HG03520 (cell line): ENCODE results near the gene RBM20.
"Not testable (repeated sequence)": the region's sequence is repeated elsewhere in the genome, so short reads cannot be mapped to it uniquely, and the experiment has no call there.

Experiments used
- ATAC-seq: cut with Tn5 transposase; IDR thresholded peaks from one replicate; pipeline ENCODE4 v1.9.1; 2021; ENCODE audit warnings: mild to moderate bottlenecking, moderate library complexity; ENCODE audit not compliant: unreplicated experiment

RBM20 gene

GRCh38 chr10:110758898-110759297 lies 114.8 kb downstream of the RBM20 start:
- no peak for ATAC-seq

- no peak for ATAC-seq
Observed at GRCh38 chr10:110759523-110759922, 115.4 kb downstream of the RBM20 start.

- ATAC-seq, result no peak
Observed at GRCh38 chr10:110762109-110762848, 118.1 kb downstream of the RBM20 start.

- no peak for ATAC-seq
Observed at GRCh38 chr10:110762849-110763211, 118.7 kb downstream of the RBM20 start.

- ATAC-seq, result no peak
Observed at GRCh38 chr10:110764378-110764777, 120.2 kb downstream of the RBM20 start.

- no peak for ATAC-seq
Observed at GRCh38 chr10:110764793-110765512, 120.8 kb downstream of the RBM20 start.

GRCh38 chr10:110765513-110766319 lies 121.6 kb downstream of the RBM20 start:
- no peak for ATAC-seq

GRCh38 chr10:110767601-110768000 lies 123.5 kb downstream of the RBM20 start:
- ATAC-seq, result not testable (repeated sequence)

- ATAC-seq, result no peak
Observed at GRCh38 chr10:110770243-110770642, 126.1 kb downstream of the RBM20 start.

- ATAC-seq, result no peak
Observed at GRCh38 chr10:110771486-110771885, 127.3 kb downstream of the RBM20 start.

- ATAC-seq, result no peak
Observed at GRCh38 chr10:110771991-110772390, 127.9 kb downstream of the RBM20 start.

- ATAC-seq, result no peak
Observed at GRCh38 chr10:110772454-110773025, 128.4 kb downstream of the RBM20 start.

GRCh38 chr10:110773693-110774068 lies 129.5 kb downstream of the RBM20 start:
- ATAC-seq, result peak; percentile 2

- peak; percentile 96 for ATAC-seq
Observed at GRCh38 chr10:110774069-110775019, 130.2 kb downstream of the RBM20 start.

- ATAC-seq, result no peak
Observed at GRCh38 chr10:110775020-110775375, 130.9 kb downstream of the RBM20 start.

- ATAC-seq, result no peak
Observed at GRCh38 chr10:110775406-110775805, 131.3 kb downstream of the RBM20 start.

GRCh38 chr10:110777017-110777416 lies 132.9 kb downstream of the RBM20 start:
- ATAC-seq, result no peak

GRCh38 chr10:110777661-110778060 lies 133.5 kb downstream of the RBM20 start:
- no peak for ATAC-seq

- no peak for ATAC-seq
Observed at GRCh38 chr10:110778211-110778610, 134.1 kb downstream of the RBM20 start.

GRCh38 chr10:110779489-110779888 lies 135.4 kb downstream of the RBM20 start:
- ATAC-seq, result no peak
